HepG2 (cell line): Measurements from ENCODE around the gene TMEM198. TPM values are rescaled to one million over a fixed set of nuclear protein-coding genes. Genes with fewer than 3 reads are reported as not detected.

Source experiments
- ELF1 ChIP-seq: sonication (generic); formaldehyde crosslinking; IDR thresholded peaks from 2 replicates; pipeline ENCODE4 v1.4.0; 2020; ENCODE audit warnings: missing genetic modification reagents
- HDAC2 ChIP-seq: sonication (generic); formaldehyde crosslinking; IDR thresholded peaks from 2 replicates; pipeline ENCODE4 v1.4.0; 2020; ENCODE audit warnings: missing genetic modification reagents
- SMAD1 ChIP-seq: sonication (generic); formaldehyde crosslinking; IDR thresholded peaks from 2 replicates; pipeline ENCODE4 v1.4.0; 2020; ENCODE audit warnings: missing genetic modification reagents, low read depth, mild to moderate bottlenecking, borderline replicate concordance
- STAG1 ChIP-seq: sonication (generic); formaldehyde crosslinking; IDR thresholded peaks from 2 replicates; pipeline ENCODE4 v1.4.0; 2020; ENCODE audit warnings: missing genetic modification reagents
- THYN1 ChIP-seq: sonication (generic); formaldehyde crosslinking; IDR thresholded peaks from 2 replicates; pipeline ENCODE4 v1.8.1; 2023; ENCODE audit warnings: low read depth, mild to moderate bottlenecking, moderate library complexity, missing genetic modification reagents, borderline replicate concordance
- TMF1 ChIP-seq: sonication (generic); formaldehyde crosslinking; IDR thresholded peaks from 2 replicates; pipeline ENCODE4 v1.8.1; 2022; ENCODE audit warnings: low read depth, missing genetic modification reagents
- ZBTB21 ChIP-seq: sonication (generic); formaldehyde crosslinking; IDR thresholded peaks from 2 replicates; pipeline ENCODE4 v1.4.0; 2020; ENCODE audit warnings: missing genetic modification reagents
- ZNF234 ChIP-seq: sonication (generic); formaldehyde crosslinking; conservative IDR thresholded peaks from 2 replicates; pipeline ENCODE4 v1.5.1; 2020; ENCODE audit warnings: mild to moderate bottlenecking, missing genetic modification reagents
- ZNF337 ChIP-seq: sonication (generic); formaldehyde crosslinking; IDR thresholded peaks from 2 replicates; pipeline ENCODE4 v1.5.1; 2020; ENCODE audit warnings: missing genetic modification reagents, low read depth, mild to moderate bottlenecking, borderline replicate concordance
- ZNF546 ChIP-seq: sonication (generic); formaldehyde crosslinking; conservative IDR thresholded peaks from 2 replicates; pipeline ENCODE4 v1.8.1; 2023; ENCODE audit warnings: mild to moderate bottlenecking, missing genetic modification reagents
- ZNF567 ChIP-seq: sonication (generic); formaldehyde crosslinking; IDR thresholded peaks from 2 replicates; pipeline ENCODE4 v1.8.1; 2023; ENCODE audit warnings: mild to moderate bottlenecking, missing genetic modification reagents, borderline replicate concordance
- polyA plus RNA-seq, 8 experiments: library from polyadenylated mRNA; depleted of rRNA in 3 of 8; stranded (reverse) in 7 of 8; unstranded in 1 of 8; fragments of >200 nt; fragmentation: Illumina TruSeq in 4 of 8; extraction: Trizol in 4 of 8; gene quantifications; 2 replicates each; pipeline versions ENCODE4 v1.2.1 to v1.2.3, GENCODE V29; 2011 to 2016; ENCODE audit warnings: low read depth in 4 of 8, missing spikeins in 1 of 8, mixed read lengths in 1 of 8; ENCODE audit not compliant: insufficient read depth in 1 of 8
- total RNA-seq, 5 experiments: library from RNA; depleted of rRNA; stranded (reverse); fragments of >200 nt; fragmentation: Illumina TruSeq; extraction: Trizol; gene quantifications; 2 replicates each; pipeline ENCODE4 v1.2.3, GENCODE V29; 2016; ENCODE audit warnings: low read depth in 1 of 5
- TF ChIP-seq, protein P1 (sequence below): sonication (generic); formaldehyde crosslinking; IDR thresholded peaks from 2 replicates; pipeline ENCODE4 v1.4.0; 2020; ENCODE audit warnings: missing genetic modification reagents
- TF ChIP-seq, protein P2 (sequence below): sonication (generic); formaldehyde crosslinking; IDR thresholded peaks from 2 replicates; pipeline ENCODE4 v1.5.0; 2020; ENCODE audit warnings: missing genetic modification reagents, mild to moderate bottlenecking, borderline replicate concordance
- TF ChIP-seq, protein P3 (sequence below): sonication (generic); formaldehyde crosslinking; IDR thresholded peaks from 2 replicates; pipeline ENCODE4 v1.4.0; 2020; ENCODE audit warnings: mild to moderate bottlenecking, missing genetic modification reagents
- TF ChIP-seq, protein P4 (sequence below): sonication (generic); formaldehyde crosslinking; IDR thresholded peaks from 2 replicates; pipeline ENCODE4 v1.4.0; 2020; ENCODE audit warnings: missing genetic modification reagents

The TMEM198 gene
- total and polyA plus RNA-seq, 2 of the 13 experiments (the other 11 are each of a cell fraction or from before 2014, with no cell fraction given): 17.3 to 23.5 TPM

DNA sequence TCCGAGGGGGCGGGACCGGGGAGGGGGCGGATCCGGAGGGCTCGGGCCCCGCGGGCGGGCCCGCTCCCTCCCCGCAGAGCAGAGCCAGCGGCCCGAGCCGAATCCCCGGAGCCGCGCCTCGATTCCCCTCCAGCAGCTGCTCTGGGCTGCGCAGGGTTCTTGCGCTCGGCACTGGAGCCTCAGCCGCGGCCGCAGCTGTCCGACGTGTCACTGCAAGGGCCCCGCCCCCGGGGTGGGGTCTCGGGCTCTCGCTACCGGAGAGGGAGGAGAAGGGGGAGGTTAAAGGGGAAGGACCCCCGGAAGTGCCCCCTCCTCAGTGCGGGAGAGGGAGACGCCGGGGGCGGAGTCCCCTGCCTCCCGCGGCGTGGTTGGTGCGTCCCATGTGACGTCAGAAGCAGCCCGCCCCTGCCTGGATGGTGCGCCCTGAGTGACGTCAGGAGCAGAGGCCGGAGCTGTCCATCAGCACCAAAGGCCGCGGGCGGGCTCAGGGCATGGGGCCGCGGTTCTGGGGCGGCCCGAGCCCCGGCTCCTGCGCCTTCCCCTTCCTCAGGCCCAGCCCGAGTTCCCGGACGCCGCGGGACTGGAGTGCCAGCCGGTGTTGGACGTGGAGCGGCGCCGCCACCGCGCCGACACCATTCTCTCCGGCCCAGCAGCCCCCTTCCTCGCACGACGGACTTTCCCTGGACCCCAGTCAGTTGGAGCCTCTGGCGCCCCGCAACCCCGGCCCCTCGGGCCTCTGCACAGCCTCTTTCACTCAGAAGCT lies at the start of gene TMEM198, which contains the start of gene CHPF (continued):
- TF ChIP-seq, protein P1, sequence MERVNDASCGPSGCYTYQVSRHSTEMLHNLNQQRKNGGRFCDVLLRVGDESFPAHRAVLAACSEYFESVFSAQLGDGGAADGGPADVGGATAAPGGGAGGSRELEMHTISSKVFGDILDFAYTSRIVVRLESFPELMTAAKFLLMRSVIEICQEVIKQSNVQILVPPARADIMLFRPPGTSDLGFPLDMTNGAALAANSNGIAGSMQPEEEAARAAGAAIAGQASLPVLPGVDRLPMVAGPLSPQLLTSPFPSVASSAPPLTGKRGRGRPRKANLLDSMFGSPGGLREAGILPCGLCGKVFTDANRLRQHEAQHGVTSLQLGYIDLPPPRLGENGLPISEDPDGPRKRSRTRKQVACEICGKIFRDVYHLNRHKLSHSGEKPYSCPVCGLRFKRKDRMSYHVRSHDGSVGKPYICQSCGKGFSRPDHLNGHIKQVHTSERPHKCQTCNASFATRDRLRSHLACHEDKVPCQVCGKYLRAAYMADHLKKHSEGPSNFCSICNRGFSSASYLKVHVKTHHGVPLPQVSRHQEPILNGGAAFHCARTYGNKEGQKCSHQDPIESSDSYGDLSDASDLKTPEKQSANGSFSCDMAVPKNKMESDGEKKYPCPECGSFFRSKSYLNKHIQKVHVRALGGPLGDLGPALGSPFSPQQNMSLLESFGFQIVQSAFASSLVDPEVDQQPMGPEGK (CRISPR knock-in tag): peak; percentile 99
- TF ChIP-seq ZBTB21 (CRISPR knock-in tag): peak; percentile 99
- peak; percentile 86 for TF ChIP-seq HDAC2 (CRISPR knock-in tag)
- TF ChIP-seq ZNF337 (CRISPR knock-in tag): peak; percentile 45; the same call in 1 of the 2 replicates
- TF ChIP-seq, protein P2, sequence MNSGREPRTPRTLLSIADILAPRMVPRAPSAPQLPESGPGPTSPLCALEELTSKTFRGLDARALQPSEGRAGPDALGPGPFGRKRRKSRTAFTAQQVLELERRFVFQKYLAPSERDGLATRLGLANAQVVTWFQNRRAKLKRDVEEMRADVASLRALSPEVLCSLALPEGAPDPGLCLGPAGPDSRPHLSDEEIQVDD (CRISPR knock-in tag): peak; percentile 21; the same call in 1 of the 2 replicates
- peak; percentile 32; the same call in 1 of the 2 replicates for TF ChIP-seq STAG1 (CRISPR knock-in tag)
- peak; percentile 92 for TF ChIP-seq ELF1 (CRISPR knock-in tag)
- TF ChIP-seq ZNF546 (CRISPR knock-in tag): no peak
- TF ChIP-seq, protein P3, sequence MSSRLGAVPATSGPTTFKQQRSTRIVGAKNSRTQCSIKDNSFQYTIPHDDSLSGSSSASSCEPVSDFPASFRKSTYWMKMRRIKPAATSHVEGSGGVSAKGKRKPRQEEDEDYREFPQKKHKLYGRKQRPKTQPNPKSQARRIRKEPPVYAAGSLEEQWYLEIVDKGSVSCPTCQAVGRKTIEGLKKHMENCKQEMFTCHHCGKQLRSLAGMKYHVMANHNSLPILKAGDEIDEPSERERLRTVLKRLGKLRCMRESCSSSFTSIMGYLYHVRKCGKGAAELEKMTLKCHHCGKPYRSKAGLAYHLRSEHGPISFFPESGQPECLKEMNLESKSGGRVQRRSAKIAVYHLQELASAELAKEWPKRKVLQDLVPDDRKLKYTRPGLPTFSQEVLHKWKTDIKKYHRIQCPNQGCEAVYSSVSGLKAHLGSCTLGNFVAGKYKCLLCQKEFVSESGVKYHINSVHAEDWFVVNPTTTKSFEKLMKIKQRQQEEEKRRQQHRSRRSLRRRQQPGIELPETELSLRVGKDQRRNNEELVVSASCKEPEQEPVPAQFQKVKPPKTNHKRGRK: no peak
- no peak; the same call in 1 of the 2 replicates for TF ChIP-seq TMF1 (CRISPR knock-in tag)
- TF ChIP-seq, protein P4, sequence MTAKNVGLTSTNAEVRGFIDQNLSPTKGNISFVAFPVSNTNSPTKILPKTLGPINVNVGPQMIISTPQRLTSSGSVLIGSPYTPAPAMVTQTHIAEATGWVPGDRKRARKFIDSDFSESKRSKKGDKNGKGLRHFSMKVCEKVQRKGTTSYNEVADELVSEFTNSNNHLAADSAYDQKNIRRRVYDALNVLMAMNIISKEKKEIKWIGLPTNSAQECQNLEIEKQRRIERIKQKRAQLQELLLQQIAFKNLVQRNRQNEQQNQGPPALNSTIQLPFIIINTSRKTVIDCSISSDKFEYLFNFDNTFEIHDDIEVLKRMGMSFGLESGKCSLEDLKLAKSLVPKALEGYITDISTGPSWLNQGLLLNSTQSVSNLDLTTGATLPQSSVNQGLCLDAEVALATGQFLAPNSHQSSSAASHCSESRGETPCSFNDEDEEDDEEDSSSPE: peak; percentile 56; the same call in 1 of the 2 replicates
- 0 out of 2 replicates have a peak, but pooled peaks have one; percentile 42 for TF ChIP-seq THYN1 (CRISPR knock-in tag)
- no peak; the same call in 1 of the 2 replicates for TF ChIP-seq ZNF567 (CRISPR knock-in tag)
- TF ChIP-seq SMAD1 (CRISPR knock-in tag): peak; percentile 26; the same call in 1 of the 2 replicates
- TF ChIP-seq ZNF234 (CRISPR knock-in tag): 0 out of 2 replicates have a peak, but pooled peaks have one; percentile 4
